ENCODE measurements around the gene RIOK2. TPM values are rescaled to one million over a fixed set of nuclear protein-coding genes. Genes with fewer than 3 reads are reported as not detected.

Gene RIOK2
- total and polyA plus RNA-seq, 2 of the 8 experiments (the other 6 are each of a cell fraction or from before 2014, with no cell fraction given): 5.4 to 35.0 TPM

- H4K20me1 ChIP-seq (replicated peaks in 1 of 2; ENCODE audit: control insufficient read depth in 1 of 2, insufficient read depth in 2 of 2, low read length in 2 of 2): no peaks in the 10 kb centered on the region
- H3K4me3 ChIP-seq (ENCODE audit: extremely low read depth in 1 of 4, insufficient read depth in 2 of 4, low read depth in 3 of 4, low read length in 4 of 4): no peak overlapping the region
- H3K4ac ChIP-seq (replicated peaks; ENCODE audit: insufficient read length, low read depth, low read length): no peak overlapping the region
- ChIA-PET CTCF (ENCODE audit: partially characterized antibody) (interaction anchor here (1.3 to 1.4 kb wide), 3 partner anchors 11 to 19 kb away, joined by 3 to 4 read pairs (median 4); partner anchors contain the start of gene LIX1), POLR2A (ENCODE audit: partially characterized antibody) (no interaction called here)
- H2AK5ac ChIP-seq (ENCODE audit: low read depth, low read length): no peak overlapping the region
- no peak overlapping the region for H3K23ac ChIP-seq (ENCODE audit: insufficient read length)
- H2BK12ac ChIP-seq (ENCODE audit: low read depth, low read length): no peak overlapping the region
- no peak overlapping the region for H3K56ac ChIP-seq (replicated peaks; ENCODE audit: insufficient read length, low read depth, low read length)
- H3K79me2 ChIP-seq (ENCODE audit: control insufficient read depth in 1 of 2, insufficient read depth in 2 of 2, low read length in 2 of 2): no peaks in the 10 kb centered on the region
- no peak overlapping the region for H3K9ac ChIP-seq (replicated peaks in 1 of 4; ENCODE audit: extremely low read depth in 1 of 4, low read depth in 3 of 4, low read length in 3 of 4)
- H3K23me2 ChIP-seq (ENCODE audit: low read depth, low read length): no peaks in the 10 kb centered on the region; the same call in 1 of the 2 replicates
- H3K14ac ChIP-seq (ENCODE audit: insufficient read length): no peak overlapping the region
- H2BK15ac ChIP-seq (ENCODE audit: low read length): no peak overlapping the region
- 68% methylated on average over 2 of the region's 2 CpGs; no CpG with 5 or more reads in 1 of the 2 experiments for WGBS, 2 experiments (ENCODE audit: extremely low coverage in 1 of 2, insufficient coverage in 1 of 2, insufficient read length in 1 of 2, insufficient replicate concordance in 2 of 2, low coverage in 1 of 2, low lambda C conversion rate in 2 of 2, missing lambda C conversion rate in 1 of 2)
- H2BK5ac ChIP-seq (ENCODE audit: low read depth, low read length): no peak overlapping the region
- FAIRE-seq (no peak), DNase-seq (ENCODE audit: low read depth in 1 of 2, low spot score in 2 of 2) (peak in 1 of 2 experiments; percentile 13)
- H2BK20ac ChIP-seq (ENCODE audit: low read length): 0 out of 2 replicates have a peak overlapping the region, but pooled peaks have one; percentile 17
- no peak overlapping the region for H4K8ac ChIP-seq (ENCODE audit: extremely low read depth, insufficient read depth, low read length)
- no peak overlapping the region for H4K91ac ChIP-seq (replicated peaks; ENCODE audit: insufficient read length, low read length)
- no peaks in the 10 kb centered on the region for H3K79me1 ChIP-seq (ENCODE audit: low read depth, low read length)
- H2BK120ac ChIP-seq (replicated peaks; ENCODE audit: low read depth, low read length): no peak overlapping the region
- H3K27me3 ChIP-seq (replicated peaks in 1 of 4; ENCODE audit: control insufficient read depth in 3 of 4, extremely low read depth in 1 of 4, insufficient read depth in 3 of 4, low read length in 3 of 4): no peaks in the 10 kb centered on the region; a peak in 1 of 7 replicates
- H2AFZ ChIP-seq (ENCODE audit: low read length): no peak overlapping the region
- H3K4me2 ChIP-seq (ENCODE audit: insufficient read depth in 1 of 2, low read depth in 2 of 2, low read length in 2 of 2): no peak overlapping the region
- H3K9me3 ChIP-seq (ENCODE audit: insufficient read depth in 2 of 2, low read depth in 1 of 2, low read length in 1 of 2): no peaks in the 10 kb centered on the region
- H3K18ac ChIP-seq (ENCODE audit: extremely low read depth, low read length): no peak overlapping the region
- no peaks in the 10 kb centered on the region for H3K4me1 ChIP-seq (replicated peaks in 1 of 4; ENCODE audit: control insufficient read depth in 3 of 4, insufficient read depth in 4 of 4, low read length in 3 of 4)
- H3K36me3 ChIP-seq (ENCODE audit: control insufficient read depth in 2 of 4, insufficient read depth in 4 of 4, low read length in 3 of 4): no peaks in the 10 kb centered on the region; a peak in 1 of 8 replicates
- no peak overlapping the region for H4K5ac ChIP-seq (ENCODE audit: insufficient read length, low read depth, low read length)
- no peak overlapping the region for H3K27ac ChIP-seq (ENCODE audit: low read depth, low read length)
- TF ChIP-seq JUND (IDR thresholded peaks at IDR 0.05; ENCODE audit: low read length) (no peak), JUN (IDR thresholded peaks at IDR 0.05; ENCODE audit: low read depth, low read length) (no peak), SP2 (IDR thresholded peaks at IDR 0.05; ENCODE audit: low read length) (no peak), HDAC6 (IDR thresholded peaks at IDR 0.05; ENCODE audit: low read depth, low read length) (no peak), TEAD4 (IDR thresholded peaks at IDR 0.05; ENCODE audit: low read depth, low read length) (no peak), TCF12 (IDR thresholded peaks at IDR 0.05; ENCODE audit: low read depth, low read length) (no peak), BACH1 (IDR thresholded peaks at IDR 0.05; ENCODE audit: low read length) (no peak), HDAC2 (IDR thresholded peaks at IDR 0.05; ENCODE audit: borderline replicate concordance in 1 of 2, low read depth in 2 of 2, low read length in 2 of 2) (no peak), CBX8 (IDR thresholded peaks at IDR 0.05; ENCODE audit: borderline replicate concordance, low read depth, low read length) (no peak), EGR1 (IDR thresholded peaks at IDR 0.05; ENCODE audit: borderline replicate concordance, low read depth, low read length) (no peak), EP300 (IDR thresholded peaks at IDR 0.05; ENCODE audit: borderline replicate concordance in 1 of 2, low read depth in 2 of 2, low read length in 2 of 2) (no peak), ASH2L (IDR thresholded peaks at IDR 0.05; ENCODE audit: low read length) (no peak)
- TF ChIP-seq, protein P1, sequence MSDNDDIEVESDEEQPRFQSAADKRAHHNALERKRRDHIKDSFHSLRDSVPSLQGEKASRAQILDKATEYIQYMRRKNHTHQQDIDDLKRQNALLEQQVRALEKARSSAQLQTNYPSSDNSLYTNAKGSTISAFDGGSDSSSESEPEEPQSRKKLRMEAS (IDR thresholded peaks at IDR 0.05): no peak
Measured at GRCh38 chr5:97124335-97124734, 58.7 kb downstream of the RIOK2 start.
